HL-60 (cell line): ENCODE measurements around the gene STXBP1.
"Not testable (repeated sequence)": the region's sequence is repeated elsewhere in the genome, so short reads cannot be mapped to it uniquely, and the experiment has no call there.

ENCODE experiments used
- DNase-seq, 2 experiments: peaks; one replicate each; pipeline ENCODE4 v3.0.0-alpha.2; 2010 to 2020; ENCODE audit warnings: low read depth in 1 of 2, low spot score in 1 of 2
- H3K27ac ChIP-seq: fragments of 250-450 bp; sonication (Bioruptor Pico); replicated peaks from 2 replicates; pipeline ENCODE4 v1.5.1; 2020; ENCODE audit warnings: mild to moderate bottlenecking, moderate library complexity
- H3K27me3 ChIP-seq: fragments of 250-450 bp; sonication (Bioruptor Pico); 2 replicates; pipeline ENCODE4 v1.5.1; 2021; ENCODE audit warnings: mild to moderate bottlenecking, moderate library complexity; ENCODE audit not compliant: insufficient read depth, poor library complexity, severe bottlenecking
- H3K4me3 ChIP-seq: replicated peaks from 2 replicates; pipeline ENCODE4 v1.5.1; 2011; ENCODE audit warnings: mild to moderate bottlenecking, control low read depth, low read length; ENCODE audit not compliant: insufficient read depth
- GABPA ChIP-seq: IDR thresholded peaks from 2 replicates; pipeline ENCODE4 v1.6.1; 2012; ENCODE audit warnings: low read depth
- POLR2AphosphoS5 ChIP-seq: IDR thresholded peaks from 2 replicates; pipeline ENCODE4 v1.6.1; 2012; ENCODE audit warnings: low read depth
- SPI1 ChIP-seq: IDR thresholded peaks from 2 replicates; pipeline ENCODE4 v1.6.1; 2012; ENCODE audit warnings: low read depth, mild to moderate bottlenecking, borderline replicate concordance
- TF ChIP-seq, protein P1 (sequence below): IDR thresholded peaks from 2 replicates; pipeline ENCODE4 v1.6.1; 2012; ENCODE audit warnings: low read depth; ENCODE audit not compliant: insufficient replicate concordance
- TF ChIP-seq, protein P2 (sequence below): IDR thresholded peaks from one replicate; pipeline ENCODE4 v1.5.1; 2011; ENCODE audit warnings: low read length, control low read depth, inconsistent platforms; ENCODE audit not compliant: insufficient read depth

The STXBP1 gene

DNA sequence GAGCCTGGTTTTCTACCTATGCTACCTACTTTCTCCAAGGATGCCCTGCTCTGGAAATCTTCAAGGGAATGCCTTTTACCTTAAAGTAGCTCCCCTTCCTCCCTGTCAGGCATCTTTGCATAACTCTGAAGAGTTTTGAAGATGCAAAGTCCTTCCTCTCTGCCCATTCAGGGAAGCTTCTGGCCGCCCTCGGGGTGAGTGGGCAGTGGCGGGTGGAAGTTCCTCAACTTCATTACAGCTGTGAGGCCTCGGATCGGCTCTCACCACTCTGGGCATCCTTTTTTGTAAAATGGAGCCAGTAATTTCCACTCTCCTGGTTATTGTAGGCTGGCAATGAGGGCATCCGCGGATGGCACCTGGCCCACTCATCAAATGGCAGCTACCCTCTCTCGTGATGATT, 31.7 kb upstream of the STXBP1 start:
- TF ChIP-seq SPI1: no peak
- TF ChIP-seq POLR2AphosphoS5: no peak
- TF ChIP-seq GABPA: no peak
- TF ChIP-seq, protein P1, sequence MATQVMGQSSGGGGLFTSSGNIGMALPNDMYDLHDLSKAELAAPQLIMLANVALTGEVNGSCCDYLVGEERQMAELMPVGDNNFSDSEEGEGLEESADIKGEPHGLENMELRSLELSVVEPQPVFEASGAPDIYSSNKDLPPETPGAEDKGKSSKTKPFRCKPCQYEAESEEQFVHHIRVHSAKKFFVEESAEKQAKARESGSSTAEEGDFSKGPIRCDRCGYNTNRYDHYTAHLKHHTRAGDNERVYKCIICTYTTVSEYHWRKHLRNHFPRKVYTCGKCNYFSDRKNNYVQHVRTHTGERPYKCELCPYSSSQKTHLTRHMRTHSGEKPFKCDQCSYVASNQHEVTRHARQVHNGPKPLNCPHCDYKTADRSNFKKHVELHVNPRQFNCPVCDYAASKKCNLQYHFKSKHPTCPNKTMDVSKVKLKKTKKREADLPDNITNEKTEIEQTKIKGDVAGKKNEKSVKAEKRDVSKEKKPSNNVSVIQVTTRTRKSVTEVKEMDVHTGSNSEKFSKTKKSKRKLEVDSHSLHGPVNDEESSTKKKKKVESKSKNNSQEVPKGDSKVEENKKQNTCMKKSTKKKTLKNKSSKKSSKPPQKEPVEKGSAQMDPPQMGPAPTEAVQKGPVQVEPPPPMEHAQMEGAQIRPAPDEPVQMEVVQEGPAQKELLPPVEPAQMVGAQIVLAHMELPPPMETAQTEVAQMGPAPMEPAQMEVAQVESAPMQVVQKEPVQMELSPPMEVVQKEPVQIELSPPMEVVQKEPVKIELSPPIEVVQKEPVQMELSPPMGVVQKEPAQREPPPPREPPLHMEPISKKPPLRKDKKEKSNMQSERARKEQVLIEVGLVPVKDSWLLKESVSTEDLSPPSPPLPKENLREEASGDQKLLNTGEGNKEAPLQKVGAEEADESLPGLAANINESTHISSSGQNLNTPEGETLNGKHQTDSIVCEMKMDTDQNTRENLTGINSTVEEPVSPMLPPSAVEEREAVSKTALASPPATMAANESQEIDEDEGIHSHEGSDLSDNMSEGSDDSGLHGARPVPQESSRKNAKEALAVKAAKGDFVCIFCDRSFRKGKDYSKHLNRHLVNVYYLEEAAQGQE: no peak
- TF ChIP-seq, protein P2, sequence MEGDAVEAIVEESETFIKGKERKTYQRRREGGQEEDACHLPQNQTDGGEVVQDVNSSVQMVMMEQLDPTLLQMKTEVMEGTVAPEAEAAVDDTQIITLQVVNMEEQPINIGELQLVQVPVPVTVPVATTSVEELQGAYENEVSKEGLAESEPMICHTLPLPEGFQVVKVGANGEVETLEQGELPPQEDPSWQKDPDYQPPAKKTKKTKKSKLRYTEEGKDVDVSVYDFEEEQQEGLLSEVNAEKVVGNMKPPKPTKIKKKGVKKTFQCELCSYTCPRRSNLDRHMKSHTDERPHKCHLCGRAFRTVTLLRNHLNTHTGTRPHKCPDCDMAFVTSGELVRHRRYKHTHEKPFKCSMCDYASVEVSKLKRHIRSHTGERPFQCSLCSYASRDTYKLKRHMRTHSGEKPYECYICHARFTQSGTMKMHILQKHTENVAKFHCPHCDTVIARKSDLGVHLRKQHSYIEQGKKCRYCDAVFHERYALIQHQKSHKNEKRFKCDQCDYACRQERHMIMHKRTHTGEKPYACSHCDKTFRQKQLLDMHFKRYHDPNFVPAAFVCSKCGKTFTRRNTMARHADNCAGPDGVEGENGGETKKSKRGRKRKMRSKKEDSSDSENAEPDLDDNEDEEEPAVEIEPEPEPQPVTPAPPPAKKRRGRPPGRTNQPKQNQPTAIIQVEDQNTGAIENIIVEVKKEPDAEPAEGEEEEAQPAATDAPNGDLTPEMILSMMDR: no peak
- DNase-seq: no peak
- no peak overlapping the region for H3K27ac ChIP-seq
- no peaks in the 10 kb centered on the region for H3K27me3 ChIP-seq
- H3K4me3 ChIP-seq: no peak overlapping the region

DNA sequence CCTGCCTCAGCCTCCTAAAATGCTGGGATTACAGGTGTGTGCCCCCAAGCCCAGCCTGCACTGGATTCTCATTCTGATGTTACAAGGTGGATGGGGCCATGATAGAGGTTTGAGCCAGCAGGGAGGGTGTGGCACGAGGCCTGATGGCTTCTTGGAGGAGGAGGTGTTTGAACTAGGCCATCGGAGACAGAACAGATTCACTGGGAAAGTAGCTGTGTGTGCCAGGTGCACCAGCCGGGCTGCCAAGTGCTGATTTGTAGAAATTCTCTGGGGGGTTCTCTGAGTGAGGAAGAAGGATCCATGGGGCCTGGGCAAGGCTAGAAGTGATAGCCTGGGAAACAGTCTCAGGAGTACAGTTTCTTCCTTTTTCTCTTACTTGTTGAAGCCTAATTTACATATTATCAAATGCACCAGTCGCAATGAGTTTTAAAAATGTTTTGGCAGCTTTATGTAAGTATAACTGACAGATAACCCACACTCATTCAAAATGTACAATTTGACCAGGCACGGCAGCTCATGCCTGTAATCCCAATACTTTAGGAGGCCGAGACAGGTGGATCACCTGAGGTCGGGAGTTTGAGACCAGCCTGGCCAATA, 31.1 kb upstream of the STXBP1 start:
- TF ChIP-seq SPI1 (no peak), POLR2AphosphoS5 (no peak)
- H3K4me3 ChIP-seq: no peak overlapping the region
- no peak for DNase-seq

DNA sequence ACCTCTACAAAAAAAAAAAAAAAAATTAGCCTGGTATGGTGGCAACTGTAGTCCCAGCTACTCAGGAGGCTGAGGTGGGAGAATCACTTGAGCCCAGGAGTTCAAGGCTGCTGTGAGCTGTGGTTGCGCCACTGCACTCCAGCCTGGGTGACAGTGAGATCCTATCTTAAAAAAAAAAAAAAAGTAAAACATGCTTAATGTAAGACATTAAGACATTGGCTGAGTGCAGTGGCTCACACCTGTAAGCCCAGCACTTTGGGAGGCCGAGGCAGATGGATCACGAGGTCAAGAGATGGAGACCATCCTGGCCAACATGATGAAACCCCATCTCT, 27.6 kb upstream of the STXBP1 start:
- H3K4me3 ChIP-seq, H3K27me3 ChIP-seq, DNase-seq, H3K27ac ChIP-seq: not testable (repeated sequence)

More for the DNA sequence above, 31.1 kb upstream of the STXBP1 start:
- Histone ChIP-seq H3K27ac (no peak overlapping the region), H3K27me3 (no peaks in the 10 kb centered on the region)

DNA sequence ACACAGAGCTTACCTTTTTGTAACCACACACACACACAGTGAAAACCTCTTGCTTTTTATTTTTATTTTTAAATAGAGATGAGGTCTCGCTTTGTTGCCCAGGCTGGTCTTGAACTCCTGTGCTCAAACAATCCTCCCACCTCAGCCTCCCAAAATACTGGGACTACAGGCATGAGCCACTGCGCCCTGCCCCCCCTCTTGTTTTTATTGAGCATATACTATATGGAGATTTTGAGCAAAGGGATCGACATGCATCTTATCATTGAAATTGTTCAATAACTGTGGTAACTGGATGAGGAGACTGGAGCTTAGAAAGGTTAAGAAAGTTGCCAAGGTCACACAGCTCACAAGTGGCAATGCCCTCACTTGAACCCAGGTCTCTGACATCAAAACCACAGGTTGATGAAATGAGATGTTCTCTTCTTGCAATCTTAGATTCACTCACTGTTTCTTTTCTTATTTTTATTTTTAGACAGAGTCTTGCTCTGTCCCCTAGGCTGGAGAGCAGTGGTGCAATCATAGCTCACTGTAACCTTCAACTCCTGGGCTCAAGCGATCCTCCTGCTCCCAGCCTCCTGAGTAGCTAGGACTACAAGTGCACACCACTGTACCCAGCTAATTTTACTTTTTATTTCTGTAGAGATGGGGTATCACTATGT, 26.8 kb upstream of the STXBP1 start:
- Histone ChIP-seq H3K27ac (no peak overlapping the region), H3K4me3 (no peak overlapping the region), H3K27me3 (no peaks in the 10 kb centered on the region)
- TF ChIP-seq SPI1 (no peak), GABPA (no peak), POLR2AphosphoS5 (no peak)
- TF ChIP-seq, protein P2: no peak
- TF ChIP-seq, protein P1: no peak
- DNase-seq: no peak

DNA sequence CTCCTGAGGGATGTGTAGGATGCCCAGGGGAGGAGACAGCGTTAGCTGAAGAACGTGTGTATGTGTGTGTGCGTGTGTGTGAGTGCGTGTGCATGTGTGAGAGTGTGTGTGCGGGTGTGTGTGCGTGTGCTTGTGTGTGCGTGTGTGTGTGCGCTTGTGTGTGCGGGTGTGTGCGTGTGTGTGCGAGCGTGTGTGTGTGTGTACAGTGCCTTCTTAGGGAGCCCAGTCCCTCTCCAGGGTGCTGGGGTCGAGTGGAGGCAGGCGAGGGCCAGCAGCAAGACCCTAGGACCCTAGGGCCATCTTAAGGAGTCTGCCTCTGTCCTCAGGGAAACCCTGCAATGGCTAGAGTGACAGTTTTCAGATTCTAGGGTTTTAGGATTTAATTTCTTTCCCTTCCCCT, 26.0 kb upstream of the STXBP1 start:
- Histone ChIP-seq H3K4me3 (no peak overlapping the region), H3K27ac (no peak overlapping the region), H3K27me3 (no peaks in the 10 kb centered on the region)
- DNase-seq: no peak
- TF ChIP-seq, protein P2: no peak
- TF ChIP-seq GABPA: no peak
- TF ChIP-seq, protein P1: no peak
- no peak for TF ChIP-seq POLR2AphosphoS5
- TF ChIP-seq SPI1: no peak
